Measurements from ENCODE around the gene ARL10.

ARL10 gene

GRCh38 chr5:176405656-176406435 is 40.6 kb downstream of the ARL10 start:
- no peak for TF ChIP-seq CTCF (IDR thresholded peaks at IDR 0.05)

GRCh38 chr5:176406436-176407052 is 41.3 kb downstream of the ARL10 start:
- TF ChIP-seq CTCF (IDR thresholded peaks at IDR 0.05) = no peak

- TF ChIP-seq CTCF (IDR thresholded peaks at IDR 0.05) = no peak
Measured at GRCh38 chr5:176407456-176408251, 42.4 kb downstream of the ARL10 start.

- TF ChIP-seq CTCF (IDR thresholded peaks at IDR 0.05) = no peak
Measured at GRCh38 chr5:176408590-176408989, 43.3 kb downstream of the ARL10 start.

GRCh38 chr5:176409765-176410164 is 44.5 kb downstream of the ARL10 start:
- no peak for TF ChIP-seq CTCF (IDR thresholded peaks at IDR 0.05)

- TF ChIP-seq CTCF (IDR thresholded peaks at IDR 0.05) = no peak
Measured at GRCh38 chr5:176410486-176411180, 45.3 kb downstream of the ARL10 start.
